ENCODE measurements around the gene CYFIP2.
A peak's percentile ranks its signal among the peaks of the same experiment; 100 is the strongest.

The CYFIP2 gene
- 127 to 508 (median 376) reads per million in 9 experiments for total RNA-seq

GRCh38 chr5:157265714-157266285 lies at the start of gene CYFIP2:
TSS of gene CYFIP2 (plus strand) at chr5:157266123. CDS start at chr5:157285362, 19,239 bp downstream.
- Mint-ChIP-seq H3K9me3 (no peaks in the 10 kb centered on the region), H3K4me1 (ENCODE audit: low read depth in 2 of 2) (peaks cover 56 to 57% of the 10 kb centered on the region in 2 donors), H3K4me3 (peak within 1 kb of the TSS; percentile 90 to 96), H3K36me3 (ENCODE audit: insufficient read depth) (peaks cover 41% of the 10 kb centered on the region), H3K27me3 (no peaks in the 10 kb centered on the region), H3K27ac (peak within 1 kb of the TSS; percentile 96 to 98)
- DNase-seq, result peak; percentile 73 to 76 (median 76)
- ATAC-seq (replicated peaks), result peak; percentile 85

GRCh38 chr5:157216391-157217142 lies 49.4 kb upstream of the CYFIP2 start:
- Mint-ChIP-seq H3K36me3 (ENCODE audit: insufficient read depth) (peaks cover 90% of the 10 kb centered on the region), H3K9me3 (no peaks in the 10 kb centered on the region), H3K4me3 (peak overlapping the region; percentile 69 to 71), H3K4me1 (ENCODE audit: low read depth in 2 of 2) (peaks cover 72 to 89% of the 10 kb centered on the region in 2 donors), H3K27ac (peak overlapping the region; percentile 56 to 92), H3K27me3 (no peaks in the 10 kb centered on the region)
- DNase-seq, result no peak
- ATAC-seq (replicated peaks), result no peak

- no peak for DNase-seq
- Mint-ChIP-seq H3K4me1 (ENCODE audit: low read depth in 2 of 2) (peaks cover 75 to 93% of the 10 kb centered on the region in 2 donors), H3K9me3 (no peaks in the 10 kb centered on the region), H3K27ac (peak overlapping the region; percentile 9 to 92), H3K4me3 (peak overlapping the region; percentile 71 to 73), H3K27me3 (no peaks in the 10 kb centered on the region), H3K36me3 (ENCODE audit: insufficient read depth) (peaks cover 91% of the 10 kb centered on the region)
- ATAC-seq (replicated peaks), result no peak
Measured at GRCh38 chr5:157217289-157218024, 48.5 kb upstream of the CYFIP2 start.

GRCh38 chr5:157219491-157220271 lies 46.2 kb upstream of the CYFIP2 start:
- DNase-seq (no peak), ATAC-seq (replicated peaks) (no peak)
- peaks cover 89% of the 10 kb centered on the region for H3K36me3 Mint-ChIP-seq (ENCODE audit: insufficient read depth)
- H3K27ac Mint-ChIP-seq, result peak overlapping the region; percentile 88 to 92
- peak overlapping the region; percentile 51 to 65 for H3K4me3 Mint-ChIP-seq
- H3K27me3 Mint-ChIP-seq, result no peaks in the 10 kb centered on the region
- peaks cover 70 to 81% of the 10 kb centered on the region in 2 donors for H3K4me1 Mint-ChIP-seq (ENCODE audit: low read depth in 2 of 2)
- no peaks in the 10 kb centered on the region for H3K9me3 Mint-ChIP-seq

- no peaks in the 10 kb centered on the region for H3K27me3 Mint-ChIP-seq
- no peak for DNase-seq
- H3K4me1 Mint-ChIP-seq (ENCODE audit: low read depth in 2 of 2), result peaks cover 57 to 77% of the 10 kb centered on the region in 2 donors
- peak overlapping the region; percentile 71 to 72 for H3K4me3 Mint-ChIP-seq
- H3K27ac Mint-ChIP-seq, result peak overlapping the region; percentile 93 to 96
- H3K36me3 Mint-ChIP-seq (ENCODE audit: insufficient read depth), result peaks cover 93% of the 10 kb centered on the region
- peak; percentile 31 for ATAC-seq (replicated peaks)
- H3K9me3 Mint-ChIP-seq, result no peaks in the 10 kb centered on the region
Measured at GRCh38 chr5:157221959-157222358, 44.0 kb upstream of the CYFIP2 start.

- ATAC-seq (replicated peaks) (peak; percentile 83), DNase-seq (peak; percentile 34 to 46 (median 37))
- Mint-ChIP-seq H3K9me3 (no peaks in the 10 kb centered on the region), H3K36me3 (ENCODE audit: insufficient read depth) (peaks cover 93% of the 10 kb centered on the region), H3K27ac (peak overlapping the region; percentile 93 to 96), H3K4me1 (ENCODE audit: low read depth in 2 of 2) (peaks cover 51 to 70% of the 10 kb centered on the region in 2 donors), H3K4me3 (peak overlapping the region; percentile 71 to 72), H3K27me3 (no peaks in the 10 kb centered on the region)
Measured at GRCh38 chr5:157222506-157223230, 43.3 kb upstream of the CYFIP2 start.

GRCh38 chr5:157225469-157226422 lies 40.2 kb upstream of the CYFIP2 start:
- Mint-ChIP-seq H3K27me3 (no peaks in the 10 kb centered on the region), H3K4me3 (peak overlapping the region; percentile 45 to 49), H3K9me3 (no peaks in the 10 kb centered on the region), H3K27ac (peak overlapping the region; percentile 59 to 78), H3K36me3 (ENCODE audit: insufficient read depth) (peaks cover 90% of the 10 kb centered on the region), H3K4me1 (ENCODE audit: low read depth in 2 of 2) (peaks cover 29 to 45% of the 10 kb centered on the region in 2 donors)
- DNase-seq (no peak), ATAC-seq (replicated peaks) (peak; percentile 20)

GRCh38 chr5:157230610-157231009 lies 35.3 kb upstream of the CYFIP2 start:
- peaks cover 93% of the 10 kb centered on the region for H3K36me3 Mint-ChIP-seq (ENCODE audit: insufficient read depth)
- no peaks in the 10 kb centered on the region for H3K27me3 Mint-ChIP-seq
- H3K4me3 Mint-ChIP-seq, result no peak overlapping the region
- H3K9me3 Mint-ChIP-seq, result no peaks in the 10 kb centered on the region
- DNase-seq (no peak), ATAC-seq (replicated peaks) (no peak)
- peak overlapping the region in 1 of 2 donors; percentile 77 for H3K27ac Mint-ChIP-seq
- H3K4me1 Mint-ChIP-seq (ENCODE audit: low read depth in 2 of 2), result peaks cover 17 to 40% of the 10 kb centered on the region in 2 donors

- Mint-ChIP-seq H3K4me1 (ENCODE audit: low read depth in 2 of 2) (peaks cover 13 to 28% of the 10 kb centered on the region in 2 donors), H3K9me3 (no peaks in the 10 kb centered on the region), H3K36me3 (ENCODE audit: insufficient read depth) (peaks cover 92% of the 10 kb centered on the region), H3K27me3 (no peaks in the 10 kb centered on the region), H3K4me3 (no peak overlapping the region), H3K27ac (peak overlapping the region; percentile 75 to 81)
- DNase-seq, result no peak
- no peak for ATAC-seq (replicated peaks)
Measured at GRCh38 chr5:157232706-157233105, 33.2 kb upstream of the CYFIP2 start.

GRCh38 chr5:157233515-157233914 lies 32.4 kb upstream of the CYFIP2 start:
- no peaks in the 10 kb centered on the region for H3K27me3 Mint-ChIP-seq
- ATAC-seq (replicated peaks) (peak; percentile 93), DNase-seq (no peak)
- no peaks in the 10 kb centered on the region for H3K9me3 Mint-ChIP-seq
- H3K4me1 Mint-ChIP-seq (ENCODE audit: low read depth in 2 of 2), result peaks cover 13 to 28% of the 10 kb centered on the region in 2 donors
- H3K4me3 Mint-ChIP-seq, result no peak overlapping the region
- H3K27ac Mint-ChIP-seq, result peak overlapping the region; percentile 25 to 81
- peaks cover 92% of the 10 kb centered on the region for H3K36me3 Mint-ChIP-seq (ENCODE audit: insufficient read depth)

GRCh38 chr5:157236423-157236822 lies 29.5 kb upstream of the CYFIP2 start:
- ATAC-seq (replicated peaks) (no peak), DNase-seq (no peak)
- H3K9me3 Mint-ChIP-seq, result no peaks in the 10 kb centered on the region
- peaks cover 20 to 34% of the 10 kb centered on the region in 2 donors for H3K4me1 Mint-ChIP-seq (ENCODE audit: low read depth in 2 of 2)
- peak overlapping the region; percentile 67 to 69 for H3K27ac Mint-ChIP-seq
- H3K36me3 Mint-ChIP-seq (ENCODE audit: insufficient read depth), result peaks cover 93% of the 10 kb centered on the region
- no peaks in the 10 kb centered on the region for H3K27me3 Mint-ChIP-seq
- no peak overlapping the region for H3K4me3 Mint-ChIP-seq
